ENCODE results near the gene RASSF1. TPM values are rescaled to one million over a fixed set of nuclear protein-coding genes. Genes with fewer than 3 reads are reported as not detected.

The RASSF1 gene
- total and polyA plus RNA-seq, 2 donors from 2014 or later, result 19.1 to 28.9 TPM

DNA sequence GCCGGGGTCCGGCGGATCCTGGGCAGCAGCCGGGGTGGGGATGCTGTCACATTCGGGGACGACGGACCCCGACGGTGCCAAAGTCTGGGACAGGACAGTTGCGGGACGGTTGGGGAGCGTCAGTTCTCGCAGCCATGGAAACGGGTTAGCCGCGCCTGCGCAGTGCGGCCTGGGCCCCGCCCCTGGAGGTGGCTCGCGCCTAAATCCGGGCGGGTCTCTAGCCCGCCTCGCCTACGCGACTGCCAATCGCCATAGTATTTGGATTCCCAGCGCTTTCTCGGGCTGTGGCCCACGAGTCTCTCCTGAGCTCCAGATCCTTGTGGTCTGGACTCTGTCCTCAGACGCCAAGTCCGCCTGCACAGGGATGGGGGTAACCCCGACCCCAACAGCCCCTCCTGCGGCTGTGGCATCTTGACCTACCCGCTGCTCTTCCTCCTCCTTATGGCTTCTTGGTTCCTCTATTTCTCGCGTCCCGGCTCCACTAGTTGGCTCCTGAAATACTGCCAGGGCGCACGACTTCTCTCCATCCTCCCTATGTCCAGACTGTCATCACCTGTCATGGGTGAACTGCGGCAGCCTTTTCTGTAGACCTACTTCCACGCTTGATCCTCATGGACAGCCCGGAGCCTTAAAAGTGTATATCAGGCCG lies 5.1 kb upstream of the RASSF1 start, which contains the start of gene ZMYND10:
Gene ZMYND10 (minus strand): TSS at position 147 of the 649 bp plus-strand sequence. CDS start 153 bp downstream, outside the sequence.
- peak; percentile 56 to 88 (median 70) for DNase-seq
- Histone ChIP-seq H3K27me3 (ENCODE audit: control insufficient read depth, insufficient read depth, low read length) (no peaks in the 10 kb centered on the region), H3K9me3 (ENCODE audit: control insufficient read depth in 2 of 3, insufficient read depth in 1 of 3, low read length in 3 of 3) (no peaks in the 10 kb centered on the region), H3K4me3 (ENCODE audit: low read length in 3 of 3) (peak within 1 kb of the TSS; percentile 24 to 46 (median 36)), H3K9ac (ENCODE audit: low read length in 3 of 3) (peak within 1 kb of the TSS in 2 of 3 donors; percentile 35 to 51), H3K36me3 (ENCODE audit: control insufficient read depth in 2 of 3, insufficient read depth in 3 of 3, low read length in 3 of 3) (peaks cover 0 to 4% (median 4%) of the 10 kb centered on the region in 3 donors), H3K4me1 (ENCODE audit: control insufficient read depth in 2 of 3, insufficient read depth in 2 of 3, low read depth in 1 of 3, low read length in 3 of 3) (peaks cover 0 to 24% (median 6%) of the 10 kb centered on the region in 3 donors), H3K27ac (ENCODE audit: low read depth in 2 of 2, low read length in 2 of 2) (no peak within 1 kb of the TSS)
- TF ChIP-seq, protein P1, sequence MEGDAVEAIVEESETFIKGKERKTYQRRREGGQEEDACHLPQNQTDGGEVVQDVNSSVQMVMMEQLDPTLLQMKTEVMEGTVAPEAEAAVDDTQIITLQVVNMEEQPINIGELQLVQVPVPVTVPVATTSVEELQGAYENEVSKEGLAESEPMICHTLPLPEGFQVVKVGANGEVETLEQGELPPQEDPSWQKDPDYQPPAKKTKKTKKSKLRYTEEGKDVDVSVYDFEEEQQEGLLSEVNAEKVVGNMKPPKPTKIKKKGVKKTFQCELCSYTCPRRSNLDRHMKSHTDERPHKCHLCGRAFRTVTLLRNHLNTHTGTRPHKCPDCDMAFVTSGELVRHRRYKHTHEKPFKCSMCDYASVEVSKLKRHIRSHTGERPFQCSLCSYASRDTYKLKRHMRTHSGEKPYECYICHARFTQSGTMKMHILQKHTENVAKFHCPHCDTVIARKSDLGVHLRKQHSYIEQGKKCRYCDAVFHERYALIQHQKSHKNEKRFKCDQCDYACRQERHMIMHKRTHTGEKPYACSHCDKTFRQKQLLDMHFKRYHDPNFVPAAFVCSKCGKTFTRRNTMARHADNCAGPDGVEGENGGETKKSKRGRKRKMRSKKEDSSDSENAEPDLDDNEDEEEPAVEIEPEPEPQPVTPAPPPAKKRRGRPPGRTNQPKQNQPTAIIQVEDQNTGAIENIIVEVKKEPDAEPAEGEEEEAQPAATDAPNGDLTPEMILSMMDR (IDR thresholded peaks at IDR 0.05; ENCODE audit: borderline replicate concordance, extremely low read depth, insufficient read depth), result no peak
- intact Hi-C loops (cut with DNase I), result loop anchor here (5.0 kb wide), 1 partner anchor 197 kb away; no protein-coding TSS in a partner anchor
- FAIRE-seq, result no peak

DNA sequence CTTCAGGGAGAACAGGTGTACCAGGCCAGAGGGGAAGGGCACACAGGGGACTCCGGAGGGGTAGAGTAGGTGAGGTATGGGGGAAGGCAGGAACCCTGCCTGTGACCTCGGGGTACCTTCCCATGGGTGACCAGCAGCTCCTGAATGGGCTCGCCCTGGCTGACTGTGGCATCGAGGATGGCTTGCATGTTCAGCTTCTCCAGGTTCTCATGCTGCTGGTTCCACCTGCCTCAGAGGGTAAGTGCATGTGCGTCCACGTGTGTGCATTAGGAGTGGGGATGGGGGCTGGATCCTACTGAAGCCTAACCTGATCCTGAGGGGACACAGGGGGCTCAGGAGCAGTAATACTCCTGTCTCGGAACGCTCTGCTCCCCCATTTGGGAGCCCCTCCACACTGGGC lies 4.4 kb upstream of the RASSF1 start:
- Histone ChIP-seq H3K4me1 (ENCODE audit: control insufficient read depth in 2 of 3, insufficient read depth in 2 of 3, low read depth in 1 of 3, low read length in 3 of 3) (peaks cover 0 to 21% (median 5%) of the 10 kb centered on the region in 3 donors), H3K9me3 (ENCODE audit: control insufficient read depth in 2 of 3, insufficient read depth in 1 of 3, low read length in 3 of 3) (no peaks in the 10 kb centered on the region), H3K9ac (ENCODE audit: low read length in 3 of 3) (no peak overlapping the region), H3K4me3 (ENCODE audit: low read length in 3 of 3) (peak overlapping the region in 1 of 3 donors; percentile 46), H3K27me3 (ENCODE audit: control insufficient read depth, insufficient read depth, low read length) (no peaks in the 10 kb centered on the region), H3K36me3 (ENCODE audit: control insufficient read depth in 2 of 3, insufficient read depth in 3 of 3, low read length in 3 of 3) (peaks cover 0 to 4% (median 4%) of the 10 kb centered on the region in 3 donors), H3K27ac (ENCODE audit: low read depth in 2 of 2, low read length in 2 of 2) (no peak overlapping the region)
- intact Hi-C loops (cut with DNase I), result loop anchor here (5.0 kb wide), 1 partner anchor 197 kb away; no protein-coding TSS in a partner anchor
- FAIRE-seq, result no peak
- no peak for DNase-seq
- TF ChIP-seq, protein P1 (IDR thresholded peaks at IDR 0.05; ENCODE audit: borderline replicate concordance, extremely low read depth, insufficient read depth), result no peak

DNA sequence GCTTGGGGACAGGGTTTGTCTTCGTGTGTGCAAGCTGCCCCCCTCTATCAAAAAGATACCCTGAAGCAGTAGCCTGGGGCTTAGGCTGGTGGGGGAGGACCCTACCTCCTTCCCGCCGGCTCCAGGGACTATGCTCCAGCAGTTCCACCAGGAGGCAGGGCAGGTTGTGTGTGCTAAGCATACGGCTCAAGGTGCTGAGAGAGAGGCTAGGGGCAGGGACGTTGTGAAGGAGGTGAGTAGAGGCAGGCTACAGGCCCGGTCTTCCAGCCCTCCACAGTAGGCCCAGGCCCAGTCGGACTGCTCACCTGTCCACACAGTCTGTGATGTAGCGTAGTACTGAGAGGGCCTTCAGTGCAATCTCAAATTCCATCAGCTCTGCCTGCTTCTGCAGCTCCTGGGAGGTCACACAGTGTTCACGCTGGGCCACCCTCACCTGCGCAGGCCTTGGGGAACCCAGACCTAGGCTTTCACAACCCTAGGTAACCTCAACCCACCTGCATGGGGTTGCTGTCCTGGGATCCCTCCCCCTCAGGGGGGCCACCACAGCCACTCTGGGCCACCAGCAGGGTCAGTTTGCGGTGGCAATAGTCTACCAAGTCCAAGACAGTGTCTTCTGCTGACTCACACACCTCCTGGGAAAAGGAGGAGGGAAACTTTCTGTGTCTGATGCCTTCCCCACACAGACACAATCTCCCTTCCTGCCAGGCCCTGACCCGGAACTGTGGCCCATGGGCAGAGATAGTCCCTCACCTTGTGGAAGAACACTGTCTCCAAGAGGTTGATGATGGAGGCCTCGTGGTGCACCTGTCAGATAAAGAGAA lies 2.4 kb upstream of the RASSF1 start:
- H3K4me3 ChIP-seq (ENCODE audit: low read length in 3 of 3), result no peak overlapping the region
- TF ChIP-seq, protein P1 (IDR thresholded peaks at IDR 0.05; ENCODE audit: borderline replicate concordance, extremely low read depth, insufficient read depth), result no peak
- no peak overlapping the region for H3K27ac ChIP-seq (ENCODE audit: low read depth in 2 of 2, low read length in 2 of 2)
- intact Hi-C loops (cut with DNase I), result no loop called here
- no peaks in the 10 kb centered on the region for H3K27me3 ChIP-seq (ENCODE audit: control insufficient read depth, insufficient read depth, low read length)
- H3K9ac ChIP-seq (ENCODE audit: low read length in 3 of 3), result no peak overlapping the region
- no peaks in the 10 kb centered on the region for H3K9me3 ChIP-seq (ENCODE audit: control insufficient read depth in 2 of 3, insufficient read depth in 1 of 3, low read length in 3 of 3)
- DNase-seq (peak in 1 of 5 donors; percentile 56), FAIRE-seq (no peak)
- peaks cover 0 to 4% (median 0%) of the 10 kb centered on the region in 3 donors for H3K36me3 ChIP-seq (ENCODE audit: control insufficient read depth in 2 of 3, insufficient read depth in 3 of 3, low read length in 3 of 3)
- peaks cover 2 to 12% (median 3%) of the 10 kb centered on the region in 3 donors for H3K4me1 ChIP-seq (ENCODE audit: control insufficient read depth in 2 of 3, insufficient read depth in 2 of 3, low read depth in 1 of 3, low read length in 3 of 3)

Measured in kidney (tissue), 14 donors.